HCT116 (cell line): ENCODE measurements around the gene UBE2E3. TPM values are rescaled to one million over a fixed set of nuclear protein-coding genes. Genes with fewer than 3 reads are reported as not detected.

Experiments
- ATAC-seq: fragments of 200-7000 bp; cut with Tn5 transposase; 2 replicates; pipeline ENCODE4 v1.9.1; 2020; ENCODE audit warnings: mild to moderate bottlenecking, moderate library complexity
- BruUV-seq: library from RNA; stranded (reverse); fragments of 400-500 nt; replicated peaks from 2 replicates; lab custom pipeline; 2021; lab: Mats Ljungman, UMichigan
- CTCF ChIA-PET: fragments of 300-600 bp; sonication (Branson Sonifier 250); formaldehyde crosslinking; loops from one replicate; lab custom pipeline; 2021; ENCODE audit warnings: antibody characterized with exemption; lab: Charles Lee
- POLR2A ChIA-PET: fragments of 300-600, 350-600 bp; sonication (Branson Sonifier 250); formaldehyde crosslinking; loops from one replicate; lab custom pipeline; 2021; ENCODE audit warnings: antibody characterized with exemption; lab: Charles Lee
- RAD21 ChIA-PET, 2 experiments: fragments of 300-600 bp; sonication (Branson Sonifier 250); formaldehyde crosslinking; loops; one replicate each; lab custom pipeline; 2023; ENCODE audit warnings: low total read pairs in 2 of 2; ENCODE audit not compliant: uncharacterized antibody in 2 of 2, unreplicated experiment in 2 of 2, low non-redundant PET in 1 of 2; lab: Charles Lee
- DNase-seq: peaks from one replicate; pipeline ENCODE4 v3.0.0-alpha.2; 2010; ENCODE audit warnings: low read depth, low spot score
- H2AFZ ChIP-seq: fragments of 200-600 bp; shearing (Covaris generic), sonication (generic); 2 replicates; pipeline ENCODE4 v1.6.1; 2017; ENCODE audit warnings: low read depth, mixed run types, mixed read lengths, antibody characterized with exemption, low read length; ENCODE audit not compliant: poor library complexity, severe bottlenecking
- H3K27ac ChIP-seq: 2 replicates; pipeline ENCODE4 v1.5.1; 2012; ENCODE audit warnings: low read depth, low read length
- H3K27me3 ChIP-seq: fragments of 200-600 bp; sonication (generic); 2 replicates; pipeline ENCODE4 v1.6.1; 2016; ENCODE audit warnings: mixed run types, low read length, mixed read lengths; ENCODE audit not compliant: insufficient read depth
- H3K36me3 ChIP-seq, 2 experiments: fragments of 200-500 bp in 1 of 2; fragments of 200-600 bp in 1 of 2; sonication (Bioruptor generic) in 1 of 2; sonication (generic) in 1 of 2; 2 replicates each; pipeline versions ENCODE4 v1.5.1 to v1.6.1; 2014 to 2016; ENCODE audit warnings: low read length in 2 of 2, inconsistent platforms in 1 of 2, mixed read lengths in 1 of 2, mixed run types in 1 of 2; ENCODE audit not compliant: insufficient read depth in 2 of 2, control insufficient read depth in 1 of 2
- H3K4me1 ChIP-seq, 2 experiments: fragments of 200-600 bp in 1 of 2; sonication (generic) in 1 of 2; 2 replicates each; pipeline versions ENCODE4 v1.5.1 to v1.6.1; 2012 to 2017; ENCODE audit warnings: low read length in 2 of 2, inconsistent platforms in 1 of 2, mild to moderate bottlenecking in 1 of 2, mixed read lengths in 1 of 2, mixed run types in 1 of 2, moderate library complexity in 1 of 2; ENCODE audit not compliant: insufficient read depth in 2 of 2, control insufficient read depth in 1 of 2
- H3K4me2 ChIP-seq: fragments of 200-600 bp; sonication (generic); 2 replicates; pipeline ENCODE4 v1.6.1; 2017; ENCODE audit warnings: mixed run types, low read length, mixed read lengths
- H3K4me3 ChIP-seq, 2 experiments: fragments of 200-600 bp in 1 of 2; sonication (generic) in 1 of 2; replicated peaks in 1 of 2; 2 replicates each; pipeline ENCODE4 v1.5.1; 2011 to 2016; ENCODE audit warnings: low read length in 2 of 2, control low read depth in 1 of 2, low read depth in 1 of 2, mild to moderate bottlenecking in 1 of 2, mixed read lengths in 1 of 2, mixed run types in 1 of 2
- H3K79me2 ChIP-seq: fragments of 200-600 bp; sonication (generic); 2 replicates; pipeline ENCODE4 v1.6.1; 2017; ENCODE audit warnings: mild to moderate bottlenecking, mixed run types, low read length, moderate library complexity, mixed read lengths; ENCODE audit not compliant: insufficient read depth
- H3K9ac ChIP-seq: fragments of 200-600 bp; sonication (generic); 2 replicates; pipeline ENCODE4 v1.6.1; 2016; ENCODE audit warnings: low read length, mixed read lengths
- H3K9me2 ChIP-seq: fragments of 200-600 bp; sonication (generic), shearing (Covaris generic); 2 replicates; pipeline ENCODE4 v1.6.1; 2017; ENCODE audit warnings: mixed run types, mild to moderate bottlenecking, moderate library complexity; ENCODE audit not compliant: insufficient read depth
- H3K9me3 ChIP-seq, 2 experiments: fragments of 200-500 bp in 1 of 2; fragments of 200-600 bp in 1 of 2; sonication (Bioruptor generic) in 1 of 2; sonication (generic) in 1 of 2; 2 replicates each; pipeline ENCODE4 v1.6.1; 2014 to 2017; ENCODE audit warnings: low read length in 2 of 2, mixed read lengths in 2 of 2, inconsistent platforms in 1 of 2, low read depth in 1 of 2, mild to moderate bottlenecking in 1 of 2, mixed run types in 1 of 2, moderate library complexity in 1 of 2; ENCODE audit not compliant: control insufficient read depth in 1 of 2, insufficient read depth in 1 of 2
- H4K20me1 ChIP-seq: fragments of 200-600 bp; sonication (generic), shearing (Covaris generic); 2 replicates; pipeline ENCODE4 v1.6.1; 2017; ENCODE audit warnings: mixed run types, mild to moderate bottlenecking, moderate library complexity; ENCODE audit not compliant: insufficient read depth
- ATF3 ChIP-seq: IDR thresholded peaks from 2 replicates; pipeline ENCODE4 v1.6.1; 2012
- CBX3 ChIP-seq: IDR thresholded peaks from 2 replicates; pipeline ENCODE4 v1.6.1; 2012; ENCODE audit warnings: low read depth
- CEBPB ChIP-seq: IDR thresholded peaks from 2 replicates; pipeline ENCODE4 v1.6.1; 2012; ENCODE audit warnings: low read depth
- CTCF ChIP-seq, 3 experiments: fragments of 200-600 bp in 1 of 3; sonication (generic) in 1 of 3; IDR thresholded peaks in 2 of 3; conservative IDR thresholded peaks in 1 of 3; 2 replicates each; pipeline ENCODE4 v1.5.1; 2012 to 2017; ENCODE audit warnings: low read depth in 2 of 3, low read length in 2 of 3, antibody characterized with exemption in 1 of 3, borderline replicate concordance in 1 of 3, control low read depth in 1 of 3, mild to moderate bottlenecking in 1 of 3, mixed read lengths in 1 of 3, mixed run types in 1 of 3, moderate library complexity in 1 of 3; ENCODE audit not compliant: insufficient read depth in 1 of 3
- EGR1 ChIP-seq: IDR thresholded peaks from 2 replicates; pipeline ENCODE4 v1.6.1; 2012; ENCODE audit warnings: low read depth
- ELF1 ChIP-seq: IDR thresholded peaks from 2 replicates; pipeline ENCODE4 v1.6.1; 2012; ENCODE audit warnings: low read depth, borderline replicate concordance
- EZH2phosphoT487 ChIP-seq: fragments of 200-600 bp; IDR thresholded peaks from 2 replicates; pipeline ENCODE4 v1.6.1; 2018; ENCODE audit warnings: antibody characterized with exemption, borderline replicate concordance
- JUND ChIP-seq: IDR thresholded peaks from 2 replicates; pipeline ENCODE4 v1.6.1; 2012
- MAX ChIP-seq: IDR thresholded peaks from 2 replicates; pipeline ENCODE4 v1.6.1; 2012
- POLR2A ChIP-seq: IDR thresholded peaks from 2 replicates; pipeline ENCODE4 v1.7.0; 2011; ENCODE audit warnings: borderline replicate concordance; ENCODE audit not compliant: insufficient read depth, insufficient read length; ENCODE audit errors: extremely low read depth
- RAD21 ChIP-seq: IDR thresholded peaks from 2 replicates; pipeline ENCODE4 v1.6.1; 2012; ENCODE audit warnings: low read depth, mild to moderate bottlenecking
- SP1 ChIP-seq: IDR thresholded peaks from 2 replicates; pipeline ENCODE4 v1.6.1; 2012; ENCODE audit warnings: low read depth
- SRF ChIP-seq: IDR thresholded peaks from 2 replicates; pipeline ENCODE4 v1.6.1; 2012; ENCODE audit warnings: low read depth
- TCF7L2 ChIP-seq: IDR thresholded peaks from 2 replicates; pipeline ENCODE4 v1.7.0; 2011; ENCODE audit warnings: borderline replicate concordance, inconsistent platforms; ENCODE audit not compliant: insufficient read depth, insufficient read length; ENCODE audit errors: extremely low read depth
- YY1 ChIP-seq: IDR thresholded peaks from 2 replicates; pipeline ENCODE4 v1.6.1; 2011; ENCODE audit warnings: low read length, low read depth, moderate library complexity, mild to moderate bottlenecking; ENCODE audit not compliant: insufficient replicate concordance; ENCODE audit errors: extremely low read depth
- ZFX ChIP-seq: fragments of 450-650 bp; IDR thresholded peaks from 2 replicates; pipeline ENCODE4 v1.6.1; 2017
- ZNF274 ChIP-seq: fragments of 200-500 bp; sonication (Bioruptor generic); IDR thresholded peaks from 2 replicates; pipeline ENCODE4 v1.6.1; 2014; ENCODE audit warnings: mild to moderate bottlenecking, low read depth, low read length, inconsistent platforms
- intact Hi-C: fragments of 100-400 bp; cut with micrococcal nuclease; formaldehyde crosslinking; loops from 2 replicates; pipeline ENCODE4 v1.10.0; 2022
- total RNA-seq: library from RNA; stranded (reverse); gene quantifications from one replicate; pipeline ENCODE4 v1.2.1, GENCODE V29; 2021; ENCODE audit not compliant: unreplicated experiment
- TF ChIP-seq, protein P1 (sequence below): IDR thresholded peaks from 2 replicates; pipeline ENCODE4 v1.6.1; 2011; ENCODE audit warnings: mild to moderate bottlenecking, low read length, moderate library complexity; ENCODE audit not compliant: insufficient replicate concordance; ENCODE audit errors: extremely low read depth

The UBE2E3 gene
- total RNA-seq, 1 experiment from 2014 or later, result 64.2 TPM

GRCh38 chr2:180953550-180953949, 26.9 kb upstream of the UBE2E3 start:
- CTCF ChIA-PET, result no interaction called here

More at GRCh38 chr2:180953550-180953949, 26.9 kb upstream of the UBE2E3 start:
- H3K4me1 ChIP-seq, result no peaks in the 10 kb centered on the region
- no peak overlapping the region for H3K4me2 ChIP-seq
- no peaks in the 10 kb centered on the region for H3K79me2 ChIP-seq
- TF ChIP-seq ATF3 (no peak), EGR1 (no peak), JUND (no peak), ZNF274 (no peak), ELF1 (no peak), ZFX (no peak), CTCF (IDR thresholded peaks at IDR 0.05 in 2 of 3, conservative IDR thresholded peaks at IDR 0.05 in 1 of 3; ENCODE audit: borderline replicate concordance in 1 of 3, insufficient read depth in 1 of 3, low read depth in 2 of 3, low read length in 2 of 3) (no peak), YY1 (no peak), RAD21 (no peak), SP1 (no peak), MAX (no peak), CBX3 (no peak), CEBPB (no peak), SRF (no peak), TCF7L2 (no peak), EZH2phosphoT487 (no peak), POLR2A (no peak)
- TF ChIP-seq, protein P1, sequence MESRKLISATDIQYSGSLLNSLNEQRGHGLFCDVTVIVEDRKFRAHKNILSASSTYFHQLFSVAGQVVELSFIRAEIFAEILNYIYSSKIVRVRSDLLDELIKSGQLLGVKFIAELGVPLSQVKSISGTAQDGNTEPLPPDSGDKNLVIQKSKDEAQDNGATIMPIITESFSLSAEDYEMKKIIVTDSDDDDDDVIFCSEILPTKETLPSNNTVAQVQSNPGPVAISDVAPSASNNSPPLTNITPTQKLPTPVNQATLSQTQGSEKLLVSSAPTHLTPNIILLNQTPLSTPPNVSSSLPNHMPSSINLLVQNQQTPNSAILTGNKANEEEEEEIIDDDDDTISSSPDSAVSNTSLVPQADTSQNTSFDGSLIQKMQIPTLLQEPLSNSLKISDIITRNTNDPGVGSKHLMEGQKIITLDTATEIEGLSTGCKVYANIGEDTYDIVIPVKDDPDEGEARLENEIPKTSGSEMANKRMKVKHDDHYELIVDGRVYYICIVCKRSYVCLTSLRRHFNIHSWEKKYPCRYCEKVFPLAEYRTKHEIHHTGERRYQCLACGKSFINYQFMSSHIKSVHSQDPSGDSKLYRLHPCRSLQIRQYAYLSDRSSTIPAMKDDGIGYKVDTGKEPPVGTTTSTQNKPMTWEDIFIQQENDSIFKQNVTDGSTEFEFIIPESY, result no peak
- BruUV-seq, result no TSS peak
- no peaks in the 10 kb centered on the region for H4K20me1 ChIP-seq
- ATAC-seq (no peak), DNase-seq (no peak)
- no peaks in the 10 kb centered on the region for H3K9me2 ChIP-seq
- H2AFZ ChIP-seq, result no peak overlapping the region
- intact Hi-C loops, result no loop called here
- ChIA-PET RAD21 (no interaction called here), POLR2A (interaction anchor here (0.7 kb wide), 1 partner anchor 526 kb away, joined by 3 read pairs; no protein-coding TSS in a partner anchor)
- H3K36me3 ChIP-seq, result no peaks in the 10 kb centered on the region
- H3K4me3 ChIP-seq, result no peak overlapping the region
- H3K27ac ChIP-seq, result no peak overlapping the region
- H3K9me3 ChIP-seq, result no peaks in the 10 kb centered on the region
- H3K9ac ChIP-seq, result no peak overlapping the region
- H3K27me3 ChIP-seq, result no peaks in the 10 kb centered on the region
